ENCODE results near the gene PLEKHD1.

The PLEKHD1 gene

DNA sequence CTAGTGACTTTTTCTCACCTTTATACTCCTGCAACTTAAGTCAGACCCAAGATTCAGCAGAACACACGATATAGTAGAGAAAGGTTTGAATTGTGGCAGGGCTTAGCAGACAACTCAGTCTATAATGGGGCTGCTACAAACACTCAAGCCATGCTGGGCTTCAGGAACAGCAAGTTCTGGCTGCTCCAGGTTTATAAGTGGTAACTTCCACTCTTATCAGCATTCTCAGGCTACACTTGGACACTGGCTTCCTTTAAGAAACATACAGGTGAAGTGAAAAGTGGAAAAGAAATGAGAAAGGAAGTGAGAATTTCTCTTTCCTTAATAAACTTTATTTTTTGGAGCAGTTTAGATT is 21.7 kb downstream of the PLEKHD1 start:
- TF ChIP-seq, protein P1, sequence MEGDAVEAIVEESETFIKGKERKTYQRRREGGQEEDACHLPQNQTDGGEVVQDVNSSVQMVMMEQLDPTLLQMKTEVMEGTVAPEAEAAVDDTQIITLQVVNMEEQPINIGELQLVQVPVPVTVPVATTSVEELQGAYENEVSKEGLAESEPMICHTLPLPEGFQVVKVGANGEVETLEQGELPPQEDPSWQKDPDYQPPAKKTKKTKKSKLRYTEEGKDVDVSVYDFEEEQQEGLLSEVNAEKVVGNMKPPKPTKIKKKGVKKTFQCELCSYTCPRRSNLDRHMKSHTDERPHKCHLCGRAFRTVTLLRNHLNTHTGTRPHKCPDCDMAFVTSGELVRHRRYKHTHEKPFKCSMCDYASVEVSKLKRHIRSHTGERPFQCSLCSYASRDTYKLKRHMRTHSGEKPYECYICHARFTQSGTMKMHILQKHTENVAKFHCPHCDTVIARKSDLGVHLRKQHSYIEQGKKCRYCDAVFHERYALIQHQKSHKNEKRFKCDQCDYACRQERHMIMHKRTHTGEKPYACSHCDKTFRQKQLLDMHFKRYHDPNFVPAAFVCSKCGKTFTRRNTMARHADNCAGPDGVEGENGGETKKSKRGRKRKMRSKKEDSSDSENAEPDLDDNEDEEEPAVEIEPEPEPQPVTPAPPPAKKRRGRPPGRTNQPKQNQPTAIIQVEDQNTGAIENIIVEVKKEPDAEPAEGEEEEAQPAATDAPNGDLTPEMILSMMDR (IDR thresholded peaks at IDR 0.05; ENCODE audit: low read depth, low read length) = no peak
- no peak overlapping the region for H3K4me3 ChIP-seq (replicated peaks in 1 of 2; ENCODE audit: low read depth in 2 of 2, low read length in 2 of 2)
- DNase-seq (ENCODE audit: low read depth in 2 of 2) = no peak

DNA sequence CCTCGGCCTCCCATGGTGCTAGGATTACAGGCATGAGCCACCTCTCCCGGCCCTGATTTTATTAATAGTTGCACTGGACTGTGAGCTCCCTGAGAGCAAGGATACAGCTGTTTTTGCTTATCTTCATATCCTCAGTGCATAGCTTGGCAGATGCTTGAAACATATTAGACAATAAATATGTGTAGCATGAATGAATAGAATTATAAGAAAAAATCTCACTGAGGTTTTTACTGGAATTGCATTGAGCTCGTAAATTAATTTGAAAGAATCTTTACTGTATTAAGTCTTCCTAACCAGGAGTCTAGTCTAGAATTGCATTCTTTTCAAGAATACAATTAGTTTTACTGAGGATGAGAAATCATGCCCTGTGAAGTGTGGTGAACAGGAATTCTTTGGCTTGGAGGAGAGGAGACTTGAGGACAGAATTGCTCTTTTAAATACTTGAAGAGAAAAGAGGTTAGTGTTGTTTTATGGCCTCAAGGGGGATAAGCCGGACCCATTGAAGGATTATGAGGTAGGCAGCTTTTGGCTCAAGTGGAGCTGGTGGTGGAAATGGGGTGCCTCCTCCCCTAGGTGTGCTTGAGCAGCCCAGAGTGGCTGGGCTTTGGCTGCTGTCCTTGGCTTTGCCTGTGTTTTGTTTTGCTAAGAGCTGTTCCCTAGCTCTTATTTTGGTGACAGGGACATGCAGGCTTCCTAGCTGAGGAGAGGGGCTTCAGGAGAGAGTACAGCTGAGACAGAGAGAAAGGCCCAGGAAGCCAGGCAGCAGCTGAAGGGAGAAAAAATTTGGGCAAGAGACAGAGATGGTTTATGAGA is 34.0 kb downstream of the PLEKHD1 start:
- DNase-seq (ENCODE audit: low read depth in 2 of 2) = no peak
- no peak overlapping the region for H3K4me3 ChIP-seq (replicated peaks in 1 of 2; ENCODE audit: low read depth in 2 of 2, low read length in 2 of 2)
- TF ChIP-seq, protein P1 (IDR thresholded peaks at IDR 0.05; ENCODE audit: low read depth, low read length) = no peak

DNA sequence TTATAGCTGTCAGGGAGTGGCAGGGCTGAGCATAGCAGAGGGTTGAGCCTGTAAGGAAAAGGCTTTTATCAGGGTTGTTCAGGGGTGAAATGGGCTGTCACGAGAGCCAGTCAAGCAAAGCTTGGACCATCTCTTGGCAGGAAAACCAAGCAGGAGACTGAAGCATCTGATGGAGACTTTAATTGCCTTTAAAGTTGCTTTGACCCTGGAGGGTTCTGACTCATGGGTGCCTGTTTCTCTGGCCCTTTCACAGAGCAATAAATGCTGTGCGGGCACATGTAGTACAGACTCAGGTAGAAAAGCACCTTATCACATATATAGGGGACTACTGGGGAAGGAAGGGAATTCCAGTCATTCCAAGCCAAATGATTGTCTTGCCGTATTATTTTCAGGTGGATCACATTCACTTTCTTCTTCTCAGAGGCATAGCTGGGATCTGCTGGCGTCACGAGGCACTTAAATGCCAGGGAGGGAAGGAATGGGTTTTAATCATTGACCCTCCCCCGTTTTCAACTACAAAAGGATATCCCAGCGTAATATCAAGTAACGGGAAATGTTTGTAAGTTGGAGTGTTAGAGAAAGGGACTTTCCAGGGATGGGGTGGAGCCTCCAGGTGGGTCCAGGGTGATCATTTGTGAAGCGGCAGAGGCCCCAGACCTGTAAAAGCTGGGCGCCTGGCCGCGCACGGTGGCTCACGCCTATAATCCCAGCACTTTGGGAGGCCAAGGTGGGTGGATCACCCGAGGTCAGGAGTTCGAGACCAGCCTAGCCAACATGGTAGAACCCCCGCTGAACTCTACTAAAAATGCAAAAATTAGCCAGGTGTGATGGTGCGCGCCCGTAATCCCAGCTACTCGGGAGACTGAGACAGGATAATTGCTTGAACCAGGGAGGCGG is 34.9 kb downstream of the PLEKHD1 start:
- no peak overlapping the region for H3K4me3 ChIP-seq (replicated peaks in 1 of 2; ENCODE audit: low read depth in 2 of 2, low read length in 2 of 2)
- TF ChIP-seq, protein P1 (IDR thresholded peaks at IDR 0.05; ENCODE audit: low read depth, low read length) = no peak
- DNase-seq (ENCODE audit: low read depth in 2 of 2) = no peak

DNA sequence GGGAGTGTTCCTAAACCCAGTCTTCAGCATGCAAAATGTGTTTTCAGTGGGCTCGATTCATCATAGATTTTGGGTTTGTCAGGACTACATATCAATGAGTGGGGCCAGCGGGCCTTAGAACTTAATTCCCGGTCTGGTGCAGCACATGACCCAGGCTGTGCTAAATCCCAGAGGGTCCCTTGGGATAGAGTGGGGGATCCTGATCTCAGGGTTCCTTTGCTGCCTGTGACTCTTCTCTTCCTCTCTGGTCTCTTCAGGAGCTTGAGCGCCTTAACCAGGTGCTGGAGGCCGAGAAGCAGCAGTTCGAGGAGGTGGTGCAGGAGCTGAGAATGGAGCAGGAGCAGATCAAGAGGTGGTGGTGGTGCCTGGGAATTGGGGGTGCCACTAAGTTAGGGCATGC is 37.5 kb downstream of the PLEKHD1 start:
- H3K4me3 ChIP-seq (replicated peaks in 1 of 2; ENCODE audit: low read depth in 2 of 2, low read length in 2 of 2) = no peak overlapping the region
- TF ChIP-seq, protein P1 (IDR thresholded peaks at IDR 0.05; ENCODE audit: low read depth, low read length) = no peak
- DNase-seq (ENCODE audit: low read depth in 2 of 2) = no peak

DNA sequence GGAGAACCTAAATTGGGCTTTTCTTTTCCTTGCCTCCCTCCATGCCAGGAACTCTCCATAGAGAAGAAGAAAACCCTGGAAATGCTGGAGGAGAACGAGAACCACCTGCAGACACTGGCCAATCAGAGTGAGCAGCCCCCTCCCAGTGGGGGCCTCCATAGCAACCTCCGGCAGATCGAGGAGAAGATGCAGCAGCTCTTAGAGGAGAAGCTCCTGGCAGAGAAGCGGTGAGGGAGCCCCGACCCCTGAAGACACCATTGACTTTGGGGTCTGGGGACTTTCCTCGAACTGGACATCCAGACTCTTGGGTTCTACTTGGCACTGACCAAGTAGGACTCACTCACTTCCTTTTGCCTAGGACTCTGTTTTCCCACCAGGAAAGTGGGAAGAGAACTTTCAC is 41.4 kb downstream of the PLEKHD1 start:
- no peak for DNase-seq (ENCODE audit: low read depth in 2 of 2)
- H3K4me3 ChIP-seq (replicated peaks in 1 of 2; ENCODE audit: low read depth in 2 of 2, low read length in 2 of 2) = no peak overlapping the region
- TF ChIP-seq, protein P1 (IDR thresholded peaks at IDR 0.05; ENCODE audit: low read depth, low read length) = no peak

DNA sequence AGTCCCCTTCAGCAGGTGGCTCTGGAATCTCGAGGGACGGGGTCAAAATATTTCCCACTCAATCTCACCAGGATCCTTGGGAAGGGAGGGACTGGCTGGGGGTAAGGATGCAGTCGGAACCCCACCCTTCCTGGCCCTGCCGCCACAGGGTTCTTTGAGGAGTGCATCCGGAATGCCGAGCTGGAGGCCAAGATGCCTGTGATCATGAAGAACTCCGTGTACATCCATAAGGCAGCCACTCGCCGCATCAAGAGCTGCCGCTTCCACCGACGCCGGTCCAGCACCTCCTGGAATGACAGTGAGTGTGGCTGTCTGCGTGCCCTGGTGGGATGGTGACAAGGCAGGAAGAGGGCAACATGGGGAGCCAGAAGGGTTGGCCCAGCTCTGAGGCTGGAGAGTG is 43.1 kb downstream of the PLEKHD1 start:
- TF ChIP-seq, protein P1 (IDR thresholded peaks at IDR 0.05; ENCODE audit: low read depth, low read length) = no peak
- no peak overlapping the region for H3K4me3 ChIP-seq (replicated peaks in 1 of 2; ENCODE audit: low read depth in 2 of 2, low read length in 2 of 2)
- DNase-seq (ENCODE audit: low read depth in 2 of 2) = no peak

All from cardiac fibroblast (primary cell).